Measurements from ENCODE around the gene EMP1.
"Not testable (repeated sequence)": the region's sequence is repeated elsewhere in the genome, so short reads cannot be mapped to it uniquely, and the experiment has no call there.

EMP1 gene

GRCh38 chr12:13259625-13260024 is 63.1 kb downstream of the EMP1 start:
- not testable (repeated sequence) for DNase-seq

GRCh38 chr12:13267826-13268225 is 71.3 kb downstream of the EMP1 start:
- DNase-seq, result not testable (repeated sequence)

- DNase-seq, result no peak
These were observed 72.1 kb downstream of the EMP1 start for GRCh38 chr12:13268581-13268980.
